Measurements from ENCODE around the gene IFT52.

Gene IFT52

DNA sequence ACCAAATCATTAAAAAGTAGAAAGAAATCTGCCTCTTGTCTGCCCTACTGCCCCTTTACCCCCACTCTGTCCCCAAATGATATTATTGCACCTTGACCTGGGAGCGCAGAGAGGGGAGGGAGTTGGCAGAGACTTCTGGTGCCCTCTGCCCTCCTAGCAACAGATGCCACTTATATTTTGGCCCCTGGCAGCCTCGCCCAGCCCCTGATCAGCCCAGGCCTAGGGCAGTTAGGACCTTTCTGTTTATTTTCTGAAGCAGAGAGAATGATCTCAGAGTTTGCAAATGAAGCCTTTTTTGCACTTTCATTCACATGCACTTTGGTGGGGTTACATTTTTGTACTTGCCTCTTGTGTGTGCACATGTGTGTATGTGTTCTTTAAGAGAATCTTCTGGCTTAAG lies 40.3 kb upstream of the IFT52 start:
- Histone ChIP-seq H3K4me3 (ENCODE audit: low read length in 2 of 2) (no peak overlapping the region), H3K36me3 (ENCODE audit: control insufficient read depth in 2 of 2, insufficient read depth in 2 of 2, low read length in 2 of 2) (peaks cover 0 to 2% of the 10 kb centered on the region in 2 donors), H3K9me3 (ENCODE audit: control insufficient read depth in 2 of 2, low read length in 2 of 2) (no peaks in the 10 kb centered on the region), H3K4me1 (ENCODE audit: control insufficient read depth, insufficient read depth, low read length) (no peaks in the 10 kb centered on the region), H3K27ac (ENCODE audit: low read length) (no peak overlapping the region), H3K9ac (ENCODE audit: low read length in 2 of 2) (no peak overlapping the region), H3K27me3 (ENCODE audit: control insufficient read depth in 1 of 2, insufficient read depth in 2 of 2, low read length in 2 of 2) (no peaks in the 10 kb centered on the region)

DNA sequence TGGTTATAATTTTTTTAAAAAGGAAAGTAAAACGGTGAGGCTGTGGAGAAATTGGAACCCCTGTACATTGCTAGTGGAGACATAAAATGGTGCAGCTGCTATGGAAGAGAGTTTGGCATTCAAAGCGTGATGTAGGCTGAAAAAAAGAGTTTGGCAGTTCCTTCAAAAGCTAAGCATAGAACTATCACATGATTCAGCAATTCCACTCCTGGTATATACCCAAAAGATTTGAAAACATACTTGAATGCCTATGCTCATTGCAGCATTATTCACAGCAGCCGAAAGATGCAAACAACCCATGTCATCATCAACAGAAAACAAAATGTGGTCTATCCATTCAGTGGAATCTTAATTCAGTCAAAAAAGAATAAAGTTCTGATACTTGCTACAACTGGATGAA lies 36.4 kb upstream of the IFT52 start:
- no peaks in the 10 kb centered on the region for H3K4me1 ChIP-seq (ENCODE audit: control insufficient read depth, insufficient read depth, low read length)
- no peak overlapping the region for H3K27ac ChIP-seq (ENCODE audit: low read length)
- H3K9ac ChIP-seq (ENCODE audit: low read length in 2 of 2), result no peak overlapping the region
- H3K27me3 ChIP-seq (ENCODE audit: control insufficient read depth in 1 of 2, insufficient read depth in 2 of 2, low read length in 2 of 2), result no peaks in the 10 kb centered on the region
- H3K36me3 ChIP-seq (ENCODE audit: control insufficient read depth in 2 of 2, insufficient read depth in 2 of 2, low read length in 2 of 2), result peaks cover 0 to 2% of the 10 kb centered on the region in 2 donors
- H3K9me3 ChIP-seq (ENCODE audit: control insufficient read depth in 2 of 2, low read length in 2 of 2), result no peaks in the 10 kb centered on the region
- no peak overlapping the region for H3K4me3 ChIP-seq (ENCODE audit: low read length in 2 of 2)

DNA sequence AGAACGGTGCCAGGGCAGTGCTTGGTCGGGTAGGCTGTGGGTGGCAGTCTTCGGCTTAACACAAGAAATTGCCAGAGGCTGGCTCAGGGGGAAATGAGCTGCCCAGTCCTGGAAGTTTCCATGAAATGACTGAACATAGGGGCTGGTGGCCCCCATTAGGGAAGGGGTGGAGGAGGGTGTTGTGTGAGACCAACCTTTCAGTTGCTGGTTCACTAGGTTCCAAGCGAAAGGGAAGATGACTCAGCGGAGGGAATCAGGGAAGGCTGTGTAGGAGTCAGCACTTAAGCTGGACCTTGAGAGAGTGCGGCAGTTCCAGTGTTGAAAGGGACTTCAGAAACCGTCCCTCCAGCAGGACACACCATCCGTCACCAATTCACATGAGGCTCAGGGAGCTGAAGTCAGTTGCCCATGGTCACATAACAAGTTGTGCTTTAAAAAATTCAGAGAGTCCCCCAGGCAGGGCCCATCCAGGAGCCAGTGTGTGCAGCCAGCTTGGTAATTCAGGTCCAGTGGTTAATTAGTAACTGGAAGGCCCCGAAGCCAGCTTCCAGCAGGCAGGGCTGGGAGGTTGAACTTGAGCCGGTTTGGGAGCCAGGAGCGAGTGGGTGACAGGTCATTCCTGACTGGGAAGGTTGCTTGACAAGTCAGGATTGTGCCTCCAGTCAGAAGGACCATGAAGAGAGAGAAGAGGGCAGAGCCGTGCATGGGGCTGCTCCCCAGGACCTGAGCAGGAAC lies 32.2 kb upstream of the IFT52 start, which contains the start of gene SGK2:
Gene SGK2, plus strand, starts transcription at position 616 of the 735 bp plus-strand sequence. CDS start 7,469 bp downstream, outside the sequence.
- no peaks in the 10 kb centered on the region for H3K27me3 ChIP-seq (ENCODE audit: control insufficient read depth in 1 of 2, insufficient read depth in 2 of 2, low read length in 2 of 2)
- H3K27ac ChIP-seq (ENCODE audit: low read length), result no peak within 1 kb of the TSS
- no peak within 1 kb of the TSS for H3K4me3 ChIP-seq (ENCODE audit: low read length in 2 of 2)
- no peak within 1 kb of the TSS for H3K9ac ChIP-seq (ENCODE audit: low read length in 2 of 2)
- no peaks in the 10 kb centered on the region for H3K4me1 ChIP-seq (ENCODE audit: control insufficient read depth, insufficient read depth, low read length)
- H3K36me3 ChIP-seq (ENCODE audit: control insufficient read depth in 2 of 2, insufficient read depth in 2 of 2, low read length in 2 of 2), result no peaks in the 10 kb centered on the region
- H3K9me3 ChIP-seq (ENCODE audit: control insufficient read depth in 2 of 2, low read length in 2 of 2), result no peaks in the 10 kb centered on the region

DNA sequence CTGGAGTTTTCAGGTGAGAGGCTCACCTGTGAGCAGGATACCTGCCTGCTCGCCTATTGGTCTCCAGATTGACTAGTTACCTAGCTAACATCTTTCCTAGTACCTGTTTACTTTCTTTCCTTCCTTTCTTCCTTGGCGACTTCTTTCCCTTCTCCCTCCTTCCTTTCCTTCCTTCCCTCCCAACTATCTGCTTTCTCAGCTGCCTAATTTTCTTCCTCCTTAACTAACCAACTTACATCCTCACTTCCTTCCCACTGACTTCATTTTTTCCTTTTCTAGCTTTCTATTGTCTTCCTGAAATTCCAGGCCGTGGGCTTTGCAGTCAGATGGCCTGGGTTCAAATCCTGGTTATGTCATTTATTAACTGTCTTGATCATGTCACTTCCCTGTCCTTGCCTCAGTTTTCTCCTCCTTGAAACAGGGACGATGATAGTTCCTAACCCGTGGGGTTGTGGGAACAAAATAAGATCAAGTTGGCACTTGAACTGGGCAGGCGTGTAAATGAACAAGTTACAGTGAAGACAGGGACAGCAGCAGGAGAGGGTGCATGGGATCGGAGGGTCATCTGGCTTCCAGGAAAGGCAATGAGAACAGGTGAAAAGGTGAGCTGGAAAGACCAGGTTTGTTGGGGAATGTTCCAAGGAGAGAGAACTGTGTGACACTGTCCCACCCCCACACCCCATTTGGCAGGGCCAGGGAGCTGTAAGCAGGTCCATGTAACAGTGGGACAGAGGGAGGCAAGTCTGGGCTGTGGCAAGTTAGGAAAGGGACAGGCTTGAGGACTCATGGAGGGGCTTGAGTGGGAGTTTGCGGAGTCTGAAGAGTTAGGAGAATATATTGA lies 31.4 kb upstream of the IFT52 start:
- H3K4me3 ChIP-seq (ENCODE audit: low read length in 2 of 2), result no peak overlapping the region
- no peak overlapping the region for H3K9ac ChIP-seq (ENCODE audit: low read length in 2 of 2)

DNA sequence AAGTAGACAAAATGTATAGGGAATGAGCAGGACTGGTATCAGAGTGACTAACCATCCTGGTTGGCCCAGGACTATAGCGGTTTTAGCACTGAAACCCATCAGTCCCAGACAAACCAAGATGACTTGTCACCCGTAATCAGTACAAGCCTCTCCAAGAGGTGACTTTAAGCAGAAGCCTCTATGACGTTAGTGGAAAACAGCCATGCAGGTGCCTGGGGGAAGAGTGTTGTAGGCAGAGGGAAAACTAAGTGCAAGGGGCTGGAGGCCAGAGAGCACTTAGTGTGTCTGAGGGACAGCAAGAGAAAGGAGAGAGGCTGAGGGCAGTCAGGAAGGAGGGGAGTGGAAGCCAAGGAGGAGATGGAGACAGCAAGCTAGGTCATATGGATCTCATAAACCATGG lies 29.8 kb upstream of the IFT52 start:
- H3K27me3 ChIP-seq (ENCODE audit: control insufficient read depth in 1 of 2, insufficient read depth in 2 of 2, low read length in 2 of 2), result no peaks in the 10 kb centered on the region
- no peaks in the 10 kb centered on the region for H3K36me3 ChIP-seq (ENCODE audit: control insufficient read depth in 2 of 2, insufficient read depth in 2 of 2, low read length in 2 of 2)
- no peak overlapping the region for H3K27ac ChIP-seq (ENCODE audit: low read length)
- H3K9me3 ChIP-seq (ENCODE audit: control insufficient read depth in 2 of 2, low read length in 2 of 2), result no peaks in the 10 kb centered on the region
- H3K4me3 ChIP-seq (ENCODE audit: low read length in 2 of 2), result no peak overlapping the region
- H3K9ac ChIP-seq (ENCODE audit: low read length in 2 of 2), result no peak overlapping the region
- no peaks in the 10 kb centered on the region for H3K4me1 ChIP-seq (ENCODE audit: control insufficient read depth, insufficient read depth, low read length)

More for the DNA sequence above, 31.4 kb upstream of the IFT52 start:
- Histone ChIP-seq H3K4me1 (ENCODE audit: control insufficient read depth, insufficient read depth, low read length) (no peaks in the 10 kb centered on the region), H3K36me3 (ENCODE audit: control insufficient read depth in 2 of 2, insufficient read depth in 2 of 2, low read length in 2 of 2) (no peaks in the 10 kb centered on the region), H3K27me3 (ENCODE audit: control insufficient read depth in 1 of 2, insufficient read depth in 2 of 2, low read length in 2 of 2) (no peaks in the 10 kb centered on the region), H3K9me3 (ENCODE audit: control insufficient read depth in 2 of 2, low read length in 2 of 2) (no peaks in the 10 kb centered on the region), H3K27ac (ENCODE audit: low read length) (no peak overlapping the region)

DNA sequence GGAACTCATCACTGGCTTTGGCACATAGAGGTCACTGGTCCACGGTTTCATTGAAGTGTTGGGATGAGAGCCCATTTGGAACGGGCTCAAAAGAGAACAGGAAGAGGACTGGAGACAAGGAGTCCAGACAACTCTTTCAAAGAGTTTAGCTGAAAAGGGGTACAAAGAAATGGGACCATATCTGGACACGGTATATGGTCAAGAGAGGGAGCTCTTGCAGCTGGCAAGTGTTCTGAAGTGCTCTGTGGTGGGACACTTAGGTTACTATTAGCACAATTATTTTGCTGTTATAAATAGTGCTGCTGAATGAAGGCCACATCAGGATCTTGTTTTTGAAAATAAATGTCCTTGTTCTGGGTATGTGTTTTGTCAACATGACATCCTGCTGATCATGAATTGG lies 27.3 kb upstream of the IFT52 start:
- H3K4me1 ChIP-seq (ENCODE audit: control insufficient read depth, insufficient read depth, low read length), result no peaks in the 10 kb centered on the region
- H3K4me3 ChIP-seq (ENCODE audit: low read length in 2 of 2), result no peak overlapping the region
- no peaks in the 10 kb centered on the region for H3K27me3 ChIP-seq (ENCODE audit: control insufficient read depth in 1 of 2, insufficient read depth in 2 of 2, low read length in 2 of 2)
- H3K36me3 ChIP-seq (ENCODE audit: control insufficient read depth in 2 of 2, insufficient read depth in 2 of 2, low read length in 2 of 2), result no peaks in the 10 kb centered on the region
- no peak overlapping the region for H3K9ac ChIP-seq (ENCODE audit: low read length in 2 of 2)
- no peak overlapping the region for H3K27ac ChIP-seq (ENCODE audit: low read length)
- H3K9me3 ChIP-seq (ENCODE audit: control insufficient read depth in 2 of 2, low read length in 2 of 2), result no peaks in the 10 kb centered on the region

DNA sequence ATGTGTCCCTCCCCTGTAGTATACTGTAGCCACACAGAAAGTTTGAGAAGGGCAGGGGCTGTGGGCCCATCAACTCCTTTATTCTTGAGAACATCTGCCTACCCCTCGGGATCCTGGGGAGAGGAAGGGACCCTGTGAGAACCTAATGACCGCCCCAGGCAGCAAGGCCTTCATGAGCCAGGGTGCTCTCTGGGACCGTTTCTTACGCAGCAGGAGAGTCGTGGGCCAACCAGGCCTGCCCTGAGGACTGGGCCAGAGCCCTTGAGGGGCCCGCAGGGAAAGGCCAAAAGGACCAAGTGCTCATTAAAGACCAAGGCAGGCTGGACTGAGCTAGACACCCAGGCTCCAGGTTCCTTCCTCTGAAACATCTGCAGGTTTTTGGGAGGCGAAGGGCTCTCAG lies 26.7 kb upstream of the IFT52 start:
- Histone ChIP-seq H3K9ac (ENCODE audit: low read length in 2 of 2) (no peak overlapping the region), H3K27ac (ENCODE audit: low read length) (no peak overlapping the region), H3K4me1 (ENCODE audit: control insufficient read depth, insufficient read depth, low read length) (no peaks in the 10 kb centered on the region), H3K4me3 (ENCODE audit: low read length in 2 of 2) (no peak overlapping the region), H3K9me3 (ENCODE audit: control insufficient read depth in 2 of 2, low read length in 2 of 2) (no peaks in the 10 kb centered on the region), H3K27me3 (ENCODE audit: control insufficient read depth in 1 of 2, insufficient read depth in 2 of 2, low read length in 2 of 2) (no peaks in the 10 kb centered on the region), H3K36me3 (ENCODE audit: control insufficient read depth in 2 of 2, insufficient read depth in 2 of 2, low read length in 2 of 2) (no peaks in the 10 kb centered on the region)

DNA sequence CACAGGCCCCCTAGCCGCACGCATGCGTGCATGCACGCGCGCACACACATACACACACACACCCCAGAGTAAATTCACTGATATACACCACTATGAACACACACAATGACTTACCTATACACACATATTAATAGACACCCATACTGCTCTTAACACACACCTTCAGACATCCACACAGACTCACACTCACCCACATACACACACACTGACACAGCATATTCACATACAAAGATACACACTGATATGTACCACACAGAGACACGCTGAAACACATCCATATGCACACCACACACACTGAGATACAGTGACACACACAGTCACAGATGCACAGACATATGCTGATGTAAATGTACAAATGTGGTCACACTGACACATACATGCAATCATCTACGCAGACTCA lies 26.3 kb upstream of the IFT52 start:
- H3K4me1 ChIP-seq (ENCODE audit: control insufficient read depth, insufficient read depth, low read length), result no peaks in the 10 kb centered on the region
- no peak overlapping the region for H3K9ac ChIP-seq (ENCODE audit: low read length in 2 of 2)
- no peak overlapping the region for H3K27ac ChIP-seq (ENCODE audit: low read length)
- no peaks in the 10 kb centered on the region for H3K27me3 ChIP-seq (ENCODE audit: control insufficient read depth in 1 of 2, insufficient read depth in 2 of 2, low read length in 2 of 2)
- H3K9me3 ChIP-seq (ENCODE audit: control insufficient read depth in 2 of 2, low read length in 2 of 2), result no peaks in the 10 kb centered on the region
- H3K36me3 ChIP-seq (ENCODE audit: control insufficient read depth in 2 of 2, insufficient read depth in 2 of 2, low read length in 2 of 2), result no peaks in the 10 kb centered on the region
- no peak overlapping the region for H3K4me3 ChIP-seq (ENCODE audit: low read length in 2 of 2)

DNA sequence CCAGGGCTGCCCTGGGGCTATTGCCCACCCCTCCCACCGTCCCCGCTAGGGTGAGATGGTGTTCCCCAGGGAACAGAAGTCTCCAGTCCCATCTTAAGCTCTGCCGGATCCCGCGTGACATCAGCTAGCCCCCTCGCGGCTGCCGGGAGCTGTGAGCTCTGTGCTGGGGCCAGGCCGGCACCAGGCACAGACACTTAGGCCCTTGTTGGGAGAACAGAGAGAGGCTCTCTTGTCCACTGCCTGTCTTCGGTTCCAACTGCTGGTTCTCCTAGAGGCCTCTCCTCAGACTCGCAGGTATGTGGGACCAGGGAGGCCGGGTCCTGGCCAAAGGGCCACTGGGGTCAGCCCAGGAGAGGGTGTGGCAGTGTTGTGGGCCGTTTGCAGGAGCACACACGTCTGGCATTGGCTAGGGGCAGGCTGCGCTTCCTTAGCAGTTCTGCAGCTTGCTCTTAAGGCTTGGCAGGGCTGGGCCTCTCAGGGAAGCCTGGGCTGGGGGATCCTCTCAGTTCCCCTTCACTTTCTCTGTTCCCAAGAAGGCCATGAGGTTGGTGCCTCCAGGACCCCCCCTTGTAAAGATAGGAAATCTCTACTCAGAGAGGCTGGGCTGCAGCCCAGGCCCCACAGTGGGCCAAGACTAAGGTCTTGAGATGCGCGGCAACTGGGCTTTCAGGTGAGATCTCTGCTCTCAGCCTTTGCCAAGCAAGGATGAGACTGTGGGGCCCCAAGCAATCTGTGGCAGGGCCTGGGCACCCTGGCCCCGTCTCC lies 25.6 kb upstream of the IFT52 start:
- H3K9me3 ChIP-seq (ENCODE audit: control insufficient read depth in 2 of 2, low read length in 2 of 2), result no peaks in the 10 kb centered on the region
- no peaks in the 10 kb centered on the region for H3K4me1 ChIP-seq (ENCODE audit: control insufficient read depth, insufficient read depth, low read length)
- H3K27me3 ChIP-seq (ENCODE audit: control insufficient read depth in 1 of 2, insufficient read depth in 2 of 2, low read length in 2 of 2), result no peaks in the 10 kb centered on the region
- no peaks in the 10 kb centered on the region for H3K36me3 ChIP-seq (ENCODE audit: control insufficient read depth in 2 of 2, insufficient read depth in 2 of 2, low read length in 2 of 2)
- H3K27ac ChIP-seq (ENCODE audit: low read length), result no peak overlapping the region
- H3K4me3 ChIP-seq (ENCODE audit: low read length in 2 of 2), result no peak overlapping the region
- H3K9ac ChIP-seq (ENCODE audit: low read length in 2 of 2), result no peak overlapping the region

DNA sequence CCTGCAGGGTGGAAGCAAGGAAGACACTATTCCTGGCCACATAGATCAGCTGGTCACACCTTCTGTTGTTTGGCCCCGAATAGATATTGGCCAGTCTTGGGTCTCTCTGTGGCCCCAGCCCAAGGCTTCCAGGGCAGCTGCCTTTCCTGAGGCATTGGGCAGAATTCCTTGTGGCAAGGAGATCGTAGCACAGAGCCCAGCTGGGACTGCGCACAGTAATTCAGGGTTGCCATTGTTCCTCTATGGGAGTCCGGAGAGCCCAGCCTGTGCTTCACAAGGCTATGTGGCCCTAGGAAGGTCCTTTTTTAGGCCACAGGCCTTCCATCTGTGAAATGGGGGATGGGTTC lies 25.0 kb upstream of the IFT52 start:
- Histone ChIP-seq H3K27ac (ENCODE audit: low read length) (no peak overlapping the region), H3K36me3 (ENCODE audit: control insufficient read depth in 2 of 2, insufficient read depth in 2 of 2, low read length in 2 of 2) (no peaks in the 10 kb centered on the region), H3K4me1 (ENCODE audit: control insufficient read depth, insufficient read depth, low read length) (no peaks in the 10 kb centered on the region), H3K9me3 (ENCODE audit: control insufficient read depth in 2 of 2, low read length in 2 of 2) (no peaks in the 10 kb centered on the region), H3K9ac (ENCODE audit: low read length in 2 of 2) (no peak overlapping the region), H3K4me3 (ENCODE audit: low read length in 2 of 2) (no peak overlapping the region), H3K27me3 (ENCODE audit: control insufficient read depth in 1 of 2, insufficient read depth in 2 of 2, low read length in 2 of 2) (no peaks in the 10 kb centered on the region)
